IMR-90 (cell line): ENCODE results near the gene CDKN2B-AS1.

Experiments used
- BHLHE40 ChIP-seq: fragments of 150-350 bp; IDR thresholded peaks from 2 replicates; pipeline ENCODE4 v1.6.1; 2016; ENCODE audit warnings: mild to moderate bottlenecking, low read depth, low read length
- CEBPB ChIP-seq: IDR thresholded peaks from 2 replicates; pipeline ENCODE4 v1.6.1; 2012; ENCODE audit warnings: low read depth, low read length, improper control_type of control experiment
- CTCF ChIP-seq: conservative IDR thresholded peaks from 2 replicates; pipeline ENCODE4 v1.5.1; 2012; ENCODE audit warnings: mild to moderate bottlenecking, low read depth, low read length, improper control_type of control experiment
- FOS ChIP-seq: fragments of 150-350 bp; IDR thresholded peaks from 2 replicates; pipeline ENCODE4 v1.6.1; 2016; ENCODE audit warnings: low read depth, low read length
- MAZ ChIP-seq: IDR thresholded peaks from 2 replicates; pipeline ENCODE4 v1.6.1; 2012; ENCODE audit warnings: low read depth, mild to moderate bottlenecking, low read length, improper control_type of control experiment, moderate library complexity, borderline replicate concordance
- MXI1 ChIP-seq: IDR thresholded peaks from 2 replicates; pipeline ENCODE4 v1.6.1; 2012; ENCODE audit warnings: low read depth, mild to moderate bottlenecking, low read length, moderate library complexity, borderline replicate concordance
- POLR2A ChIP-seq: IDR thresholded peaks from 2 replicates; pipeline ENCODE4 v1.6.1; 2012; ENCODE audit warnings: mild to moderate bottlenecking, low read depth, low read length
- RAD21 ChIP-seq: IDR thresholded peaks from 2 replicates; pipeline ENCODE4 v1.6.1; 2012; ENCODE audit warnings: low read length, improper control_type of control experiment
- RCOR1 ChIP-seq: IDR thresholded peaks from 2 replicates; pipeline ENCODE4 v1.6.1; 2012; ENCODE audit warnings: mild to moderate bottlenecking, low read length, improper control_type of control experiment; ENCODE audit not compliant: insufficient replicate concordance
- RFX5 ChIP-seq: IDR thresholded peaks from 2 replicates; pipeline ENCODE4 v1.8.0; 2012; ENCODE audit warnings: low read depth, mild to moderate bottlenecking, low read length, moderate library complexity
- SMC3 ChIP-seq: fragments of 150-350 bp; IDR thresholded peaks from 2 replicates; pipeline ENCODE4 v1.6.1; 2016; ENCODE audit warnings: low read depth, mild to moderate bottlenecking, antibody characterized with exemption, low read length, moderate library complexity
- USF2 ChIP-seq: fragments of 150-350 bp; IDR thresholded peaks from 2 replicates; pipeline ENCODE4 v1.6.1; 2017; ENCODE audit warnings: mild to moderate bottlenecking, antibody characterized with exemption, low read length, low read depth

- no peak for TF ChIP-seq POLR2A
- no peak for TF ChIP-seq CTCF
- TF ChIP-seq USF2 = no peak
- TF ChIP-seq RCOR1 = no peak
- TF ChIP-seq FOS = no peak
- TF ChIP-seq MAZ = no peak
- TF ChIP-seq CEBPB = no peak
- TF ChIP-seq MXI1 = no peak
- TF ChIP-seq BHLHE40 = no peak
- TF ChIP-seq SMC3 = no peak
- no peak for TF ChIP-seq RAD21
- TF ChIP-seq RFX5 = no peak
These were observed 11.6 kb upstream of the CDKN2B-AS1 start for GRCh38 chr9:21982861-21983560.
